ENCODE results near the gene IGLON5. TPM values are rescaled to one million over a fixed set of nuclear protein-coding genes. Genes with fewer than 3 reads are reported as not detected.

IGLON5 gene
- polyA plus RNA-seq, 1 donor (not counting 4 experiments of a cell fraction or from before 2014, with no cell fraction given) = not detected

GRCh38 chr19:51372021-51372648 is 60.7 kb downstream of the IGLON5 start:
- no peak overlapping the region for H3K27ac ChIP-seq (ENCODE audit: control insufficient read depth, insufficient read depth, low read length)
- no peak for FAIRE-seq

GRCh38 chr19:51372649-51373504 is 61.4 kb downstream of the IGLON5 start, which contains the start of gene NKG7:
TSS of gene NKG7 (minus strand) at chr19:51372654. CDS start at chr19:51372535, 119 bp downstream.
- TF ChIP-seq EZH2 (IDR thresholded peaks at IDR 0.05; ENCODE audit: low read length) (no peak), CTCF (optimal IDR thresholded peaks at IDR 0.05 in 1 of 3, IDR thresholded peaks at IDR 0.05 in 1 of 3, conservative IDR thresholded peaks at IDR 0.05 in 1 of 3; ENCODE audit: extremely low read depth in 1 of 3, insufficient read depth in 2 of 3, low read length in 3 of 3) (no peak)
- Histone ChIP-seq H3K4me1 (ENCODE audit: control insufficient read depth, extremely low read depth, insufficient read depth, low read length) (no peaks in the 10 kb centered on the region), H3K79me2 (ENCODE audit: control insufficient read depth, insufficient read depth, low read length) (no peaks in the 10 kb centered on the region), H3K9me1 (ENCODE audit: control insufficient read depth, extremely low read depth, insufficient read depth, low read length) (no peaks in the 10 kb centered on the region), H3K27me3 (ENCODE audit: control insufficient read depth, extremely low read depth, insufficient read depth, low read length) (no peaks in the 10 kb centered on the region), H3K36me3 (ENCODE audit: control insufficient read depth in 2 of 2, extremely low read depth in 1 of 2, insufficient read depth in 2 of 2, low read length in 2 of 2) (no peaks in the 10 kb centered on the region), H3K4me3 (ENCODE audit: control insufficient read depth in 2 of 3, extremely low read depth in 1 of 3, insufficient read depth in 2 of 3, low read depth in 1 of 3, low read length in 3 of 3) (no peak within 1 kb of the TSS), H4K20me1 (ENCODE audit: control insufficient read depth, extremely low read depth, insufficient read depth, low read length) (no peaks in the 10 kb centered on the region), H3K4me2 (ENCODE audit: control insufficient read depth, extremely low read depth, insufficient read depth, low read depth, low read length) (no peak within 1 kb of the TSS), H2AFZ (ENCODE audit: control insufficient read depth, low read length) (no peak within 1 kb of the TSS), H3K9ac (ENCODE audit: control insufficient read depth, extremely low read depth, insufficient read depth, low read length) (no peak within 1 kb of the TSS), H3K27ac (ENCODE audit: control insufficient read depth, insufficient read depth, low read length) (no peak within 1 kb of the TSS), H3K9me3 (ENCODE audit: control insufficient read depth, low read depth, low read length) (no peaks in the 10 kb centered on the region)
- FAIRE-seq (no peak), DNase-seq (ENCODE audit: low read depth, low spot score) (no peak)
- dilution Hi-C loops (cut with MboI; ENCODE audit: extremely low pct_ligation_motif_present, low sequenced_read_pairs) = no loop called here

More at GRCh38 chr19:51372021-51372648, 60.7 kb downstream of the IGLON5 start:
- TF ChIP-seq EZH2 (IDR thresholded peaks at IDR 0.05; ENCODE audit: low read length) (no peak), CTCF (optimal IDR thresholded peaks at IDR 0.05 in 1 of 3, IDR thresholded peaks at IDR 0.05 in 1 of 3, conservative IDR thresholded peaks at IDR 0.05 in 1 of 3; ENCODE audit: extremely low read depth in 1 of 3, insufficient read depth in 2 of 3, low read length in 3 of 3) (no peak)
- no peaks in the 10 kb centered on the region for H4K20me1 ChIP-seq (ENCODE audit: control insufficient read depth, extremely low read depth, insufficient read depth, low read length)
- no peak overlapping the region for H3K9ac ChIP-seq (ENCODE audit: control insufficient read depth, extremely low read depth, insufficient read depth, low read length)
- no peak for DNase-seq (ENCODE audit: low read depth, low spot score)
- H3K4me1 ChIP-seq (ENCODE audit: control insufficient read depth, extremely low read depth, insufficient read depth, low read length) = no peaks in the 10 kb centered on the region
- H3K36me3 ChIP-seq (ENCODE audit: control insufficient read depth in 2 of 2, extremely low read depth in 1 of 2, insufficient read depth in 2 of 2, low read length in 2 of 2) = no peaks in the 10 kb centered on the region
- no peaks in the 10 kb centered on the region for H3K79me2 ChIP-seq (ENCODE audit: control insufficient read depth, insufficient read depth, low read length)
- H3K9me1 ChIP-seq (ENCODE audit: control insufficient read depth, extremely low read depth, insufficient read depth, low read length) = no peaks in the 10 kb centered on the region
- dilution Hi-C loops (cut with MboI; ENCODE audit: extremely low pct_ligation_motif_present, low sequenced_read_pairs) = no loop called here
- no peaks in the 10 kb centered on the region for H3K9me3 ChIP-seq (ENCODE audit: control insufficient read depth, low read depth, low read length)
- H3K27me3 ChIP-seq (ENCODE audit: control insufficient read depth, extremely low read depth, insufficient read depth, low read length) = no peaks in the 10 kb centered on the region
- no peak overlapping the region for H2AFZ ChIP-seq (ENCODE audit: control insufficient read depth, low read length)
- no peak overlapping the region for H3K4me3 ChIP-seq (ENCODE audit: control insufficient read depth in 2 of 3, extremely low read depth in 1 of 3, insufficient read depth in 2 of 3, low read depth in 1 of 3, low read length in 3 of 3)
- no peak overlapping the region for H3K4me2 ChIP-seq (ENCODE audit: control insufficient read depth, extremely low read depth, insufficient read depth, low read depth, low read length)
